A549 (cell line): ENCODE data around the gene SKAP1.

Experiments
- EP300 ChIP-seq, 2 experiments: fragments of >200 bp; sonication (Bioruptor Twin); formaldehyde crosslinking; IDR thresholded peaks; 2 replicates in 1 of 2; 3 replicates in 1 of 2; pipeline ENCODE4 v1.6.1; 2016 to 2017
- POLR2A ChIP-seq: IDR thresholded peaks from 2 replicates; pipeline ENCODE4 v1.6.1; 2012; ENCODE audit warnings: mild to moderate bottlenecking, low read length
- RAD21 ChIP-seq, 2 experiments: fragments of >200 bp in 1 of 2; sonication (Bioruptor Twin) in 1 of 2; formaldehyde crosslinking in 1 of 2; IDR thresholded peaks in 1 of 2; conservative IDR thresholded peaks in 1 of 2; 2 replicates in 1 of 2; 3 replicates in 1 of 2; pipeline ENCODE4 v1.6.1; 2012 to 2018; ENCODE audit warnings: inconsistent platforms in 1 of 2
- TF ChIP-seq, protein P1 (sequence below): fragments of >200 bp; sonication (Bioruptor Twin); formaldehyde crosslinking; IDR thresholded peaks from 3 replicates; pipeline ENCODE4 v1.5.1; 2016
- TF ChIP-seq, protein P2 (sequence below): IDR thresholded peaks from 2 replicates; pipeline ENCODE4 v1.6.1; 2012

DNA sequence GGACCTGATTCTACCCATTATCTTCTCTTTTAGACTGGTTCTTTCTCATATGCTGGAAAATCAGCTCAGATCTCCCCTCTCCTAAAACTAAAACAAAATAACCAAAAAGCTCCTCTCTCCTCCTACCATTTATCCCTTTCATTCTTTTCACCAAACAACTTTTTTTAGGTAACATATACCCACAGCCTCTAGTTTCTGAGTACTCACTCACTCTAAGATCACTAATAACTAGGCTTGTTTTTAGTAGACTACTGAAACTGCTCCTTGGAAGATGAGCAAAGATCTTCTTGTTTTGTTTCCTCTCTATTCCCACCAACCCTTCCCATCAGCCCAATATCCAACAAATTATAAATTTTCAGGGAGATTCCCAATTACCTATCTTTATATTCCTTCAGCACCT is 129.0 kb downstream of the SKAP1 start:
- TF ChIP-seq POLR2A (no peak), RAD21 (conservative IDR thresholded peaks at IDR 0.05 in 1 of 2, IDR thresholded peaks at IDR 0.05 in 1 of 2) (no peak), EP300 (IDR thresholded peaks at IDR 0.05) (no peak)
- TF ChIP-seq, protein P1, sequence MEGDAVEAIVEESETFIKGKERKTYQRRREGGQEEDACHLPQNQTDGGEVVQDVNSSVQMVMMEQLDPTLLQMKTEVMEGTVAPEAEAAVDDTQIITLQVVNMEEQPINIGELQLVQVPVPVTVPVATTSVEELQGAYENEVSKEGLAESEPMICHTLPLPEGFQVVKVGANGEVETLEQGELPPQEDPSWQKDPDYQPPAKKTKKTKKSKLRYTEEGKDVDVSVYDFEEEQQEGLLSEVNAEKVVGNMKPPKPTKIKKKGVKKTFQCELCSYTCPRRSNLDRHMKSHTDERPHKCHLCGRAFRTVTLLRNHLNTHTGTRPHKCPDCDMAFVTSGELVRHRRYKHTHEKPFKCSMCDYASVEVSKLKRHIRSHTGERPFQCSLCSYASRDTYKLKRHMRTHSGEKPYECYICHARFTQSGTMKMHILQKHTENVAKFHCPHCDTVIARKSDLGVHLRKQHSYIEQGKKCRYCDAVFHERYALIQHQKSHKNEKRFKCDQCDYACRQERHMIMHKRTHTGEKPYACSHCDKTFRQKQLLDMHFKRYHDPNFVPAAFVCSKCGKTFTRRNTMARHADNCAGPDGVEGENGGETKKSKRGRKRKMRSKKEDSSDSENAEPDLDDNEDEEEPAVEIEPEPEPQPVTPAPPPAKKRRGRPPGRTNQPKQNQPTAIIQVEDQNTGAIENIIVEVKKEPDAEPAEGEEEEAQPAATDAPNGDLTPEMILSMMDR: no peak
- TF ChIP-seq, protein P2, sequence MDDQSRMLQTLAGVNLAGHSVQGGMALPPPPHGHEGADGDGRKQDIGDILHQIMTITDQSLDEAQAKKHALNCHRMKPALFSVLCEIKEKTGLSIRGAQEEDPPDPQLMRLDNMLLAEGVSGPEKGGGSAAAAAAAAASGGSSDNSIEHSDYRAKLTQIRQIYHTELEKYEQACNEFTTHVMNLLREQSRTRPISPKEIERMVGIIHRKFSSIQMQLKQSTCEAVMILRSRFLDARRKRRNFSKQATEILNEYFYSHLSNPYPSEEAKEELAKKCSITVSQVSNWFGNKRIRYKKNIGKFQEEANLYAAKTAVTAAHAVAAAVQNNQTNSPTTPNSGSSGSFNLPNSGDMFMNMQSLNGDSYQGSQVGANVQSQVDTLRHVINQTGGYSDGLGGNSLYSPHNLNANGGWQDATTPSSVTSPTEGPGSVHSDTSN: no peak
